ENCODE data around the gene PPME1.
A peak's percentile ranks its signal among the peaks of the same experiment; 100 is the strongest.

The PPME1 gene

DNA sequence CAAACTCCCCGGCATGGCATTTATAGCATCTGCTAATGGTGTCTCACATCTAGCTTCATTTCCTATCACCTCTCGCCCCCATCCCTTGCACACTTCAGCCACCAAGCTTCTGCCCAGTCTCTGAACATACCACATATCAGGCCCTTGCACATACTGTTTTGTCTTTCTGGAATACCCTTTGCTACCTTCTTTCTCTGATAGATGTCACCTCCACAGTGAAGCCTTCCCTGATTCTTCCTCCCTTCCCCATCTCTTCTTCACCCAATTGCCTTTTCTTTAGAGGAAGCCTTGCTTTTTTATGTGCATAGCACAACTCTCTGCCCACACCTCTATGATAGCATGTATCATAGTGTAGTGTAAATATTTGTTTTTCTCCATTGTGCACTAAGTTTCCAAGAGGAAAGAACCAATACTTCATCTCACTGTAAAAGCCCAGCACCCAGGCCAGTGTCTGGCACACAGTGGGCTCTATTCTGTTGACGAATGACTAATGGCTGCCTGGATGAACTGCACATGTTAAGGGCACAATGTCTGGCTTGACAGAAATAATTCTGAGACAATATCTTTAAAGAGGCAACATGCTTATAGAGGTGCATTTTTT lies 112.6 kb downstream of the PPME1 start:
- DNase-seq: no peak

DNA sequence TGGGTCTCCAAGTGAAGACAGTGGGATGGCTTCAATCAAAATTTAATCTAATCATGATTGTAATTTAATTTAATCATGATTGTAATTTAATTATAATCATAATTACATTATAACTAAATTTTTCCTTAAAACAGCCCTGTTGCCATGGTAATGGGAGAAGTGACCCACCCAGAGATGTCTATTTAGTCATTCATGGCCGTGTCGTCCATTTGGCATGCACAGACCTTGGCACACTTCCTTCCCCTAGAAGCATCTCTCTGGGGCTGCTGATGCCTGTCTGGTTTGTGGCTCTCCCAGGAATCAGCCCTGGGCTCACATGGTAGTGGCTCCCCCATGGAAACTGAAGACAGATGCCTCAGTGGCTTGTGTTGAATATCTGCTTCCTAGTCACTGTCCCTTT lies 113.4 kb downstream of the PPME1 start:
- DNase-seq: no peak

- peak; percentile 61 for DNase-seq
Measured at GRCh38 chr11:74288161-74288560, 117.1 kb downstream of the PPME1 start.

DNA sequence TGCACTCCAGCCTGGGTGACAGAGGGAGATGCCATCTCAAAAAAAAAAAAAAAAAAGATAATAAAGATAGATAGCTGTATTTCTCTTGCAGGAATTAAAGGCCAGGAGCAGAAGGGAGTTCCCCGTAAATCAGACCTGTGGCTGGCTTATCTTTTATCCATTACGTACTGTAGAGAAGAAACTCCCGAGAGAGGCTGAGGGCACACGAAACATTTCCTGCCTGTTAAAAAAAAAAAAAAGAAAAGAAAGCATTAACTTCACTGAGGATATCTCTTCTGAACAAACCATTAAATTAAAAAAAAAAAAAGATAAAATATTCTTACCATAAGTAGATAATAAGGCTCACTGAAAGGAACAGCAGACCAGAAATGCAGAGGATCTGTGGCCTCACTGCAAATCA lies 117.8 kb downstream of the PPME1 start:
- DNase-seq: peak; percentile 34

DNA sequence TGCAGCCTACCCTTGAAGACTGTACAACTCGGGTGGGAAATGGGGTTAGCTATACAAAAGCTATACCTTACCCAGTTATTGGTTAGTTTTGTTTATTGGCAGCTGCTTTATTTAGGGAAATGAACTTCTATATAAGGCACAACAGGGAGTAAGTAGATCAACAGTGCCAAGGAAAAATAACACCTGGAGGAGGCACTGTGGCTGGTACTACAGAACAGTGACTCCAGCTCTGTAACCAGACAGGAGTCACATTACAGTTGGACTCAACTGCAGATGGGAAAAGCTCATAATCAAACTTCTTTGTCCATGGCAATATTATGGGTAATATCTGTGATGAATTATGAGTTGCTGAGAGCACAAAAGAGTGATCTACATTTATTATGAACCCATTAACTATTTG lies 126.4 kb downstream of the PPME1 start:
- no peak for DNase-seq

DNA sequence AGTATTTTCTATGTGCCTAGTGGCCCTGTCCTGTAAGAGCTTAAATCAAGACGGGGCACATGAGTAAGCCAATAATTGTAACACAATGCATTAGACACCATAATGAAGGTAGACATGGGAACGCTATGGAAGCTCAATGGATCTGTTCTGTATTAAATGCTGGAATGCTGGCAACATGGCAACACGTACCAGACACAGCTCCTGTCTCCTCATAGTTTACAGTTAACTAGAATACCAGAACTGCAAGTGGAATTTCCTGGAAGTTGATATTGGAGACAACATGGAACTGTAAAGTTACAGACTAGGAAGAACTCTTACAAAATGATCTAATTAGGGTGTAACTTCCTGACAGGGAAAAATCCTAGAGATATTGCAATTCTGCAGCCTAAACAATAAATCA lies 127.9 kb downstream of the PPME1 start:
- no peak for DNase-seq

All from hematopoietic multipotent progenitor cell treated with erythropoietin and hydrocortisone succinate and interleukin-3 and kit ligand, for 4 days (in vitro differentiated cells).